ENCODE measurements around the gene RGS14.
"Not testable (repeated sequence)": the region's sequence is repeated elsewhere in the genome, so short reads cannot be mapped to it uniquely, and the experiment has no call there.

RGS14 gene

DNA sequence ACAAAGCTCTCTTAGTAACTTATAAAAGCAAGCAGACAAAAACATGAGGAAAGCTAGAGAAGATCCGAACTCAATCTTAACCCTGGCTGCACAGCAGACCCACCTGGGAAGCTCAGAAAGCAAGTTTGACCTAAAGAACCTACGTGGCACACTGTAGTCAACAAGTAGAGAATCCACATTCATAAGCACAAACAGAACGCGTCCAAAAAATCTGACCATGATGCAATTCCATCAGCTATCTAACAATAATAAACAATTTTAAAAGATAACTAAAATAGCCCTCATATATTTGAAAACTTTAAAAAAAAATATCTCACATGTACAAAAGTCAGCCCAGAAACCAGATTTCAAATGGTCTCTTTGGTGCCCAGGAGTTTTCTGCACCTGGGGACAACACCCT, 10.9 kb upstream of the RGS14 start:
- DNase-seq (ENCODE audit: low spot score), result no peak

DNA sequence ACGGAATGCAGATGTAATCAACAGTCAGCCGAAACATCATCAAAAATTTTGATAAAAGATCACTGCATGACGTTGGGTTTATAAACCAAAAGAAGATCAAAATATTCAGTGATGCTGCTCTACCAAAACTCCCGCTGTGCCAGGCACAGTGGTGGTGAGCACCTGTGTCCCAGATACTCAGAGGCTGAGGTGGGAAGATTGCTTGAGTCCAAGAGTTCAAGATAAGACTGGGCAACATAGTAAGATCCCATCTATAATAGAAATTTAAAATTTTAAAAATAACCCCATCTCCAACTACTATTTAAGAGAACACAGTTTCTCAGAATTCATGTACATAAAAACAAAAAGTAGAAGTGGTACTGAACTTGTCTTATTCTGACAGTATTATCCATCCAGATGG, 10.0 kb upstream of the RGS14 start:
- no peak for DNase-seq (ENCODE audit: low spot score)

DNA sequence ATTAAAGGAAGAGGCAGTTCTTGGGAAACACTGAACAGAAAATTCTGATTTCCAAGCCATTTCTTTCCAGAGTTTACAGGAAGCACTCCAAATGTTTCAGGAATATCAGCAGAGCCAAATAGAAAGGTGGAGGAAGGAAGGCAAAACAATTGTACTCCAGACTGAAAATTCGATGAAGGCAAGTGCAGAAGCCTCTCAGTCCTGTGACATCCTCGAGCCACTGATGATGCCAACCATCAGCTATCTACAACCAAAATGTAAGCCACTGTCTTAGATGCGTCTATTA, 8.4 kb upstream of the RGS14 start:
- DNase-seq (ENCODE audit: low spot score), result no peak

DNA sequence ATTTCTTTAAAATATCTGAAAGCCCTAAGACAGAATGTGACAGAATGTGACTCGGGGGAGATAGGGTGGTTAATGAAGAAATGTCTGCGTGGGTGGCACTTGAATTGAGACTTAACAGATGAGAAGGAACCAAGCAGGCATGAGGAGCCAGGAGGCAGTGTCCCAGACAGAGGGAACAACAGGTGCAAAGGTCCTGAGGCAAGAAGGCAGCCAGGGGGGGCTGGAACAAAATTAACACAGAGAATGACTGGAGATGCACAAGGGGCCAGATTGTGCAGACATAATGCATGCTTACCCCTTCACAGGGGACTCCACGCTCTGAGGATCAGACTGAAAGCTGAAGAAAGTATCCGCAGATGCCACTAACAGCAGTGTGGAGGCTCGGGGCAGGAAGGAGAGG, 8.0 kb upstream of the RGS14 start:
- no peak for DNase-seq (ENCODE audit: low spot score)

DNA sequence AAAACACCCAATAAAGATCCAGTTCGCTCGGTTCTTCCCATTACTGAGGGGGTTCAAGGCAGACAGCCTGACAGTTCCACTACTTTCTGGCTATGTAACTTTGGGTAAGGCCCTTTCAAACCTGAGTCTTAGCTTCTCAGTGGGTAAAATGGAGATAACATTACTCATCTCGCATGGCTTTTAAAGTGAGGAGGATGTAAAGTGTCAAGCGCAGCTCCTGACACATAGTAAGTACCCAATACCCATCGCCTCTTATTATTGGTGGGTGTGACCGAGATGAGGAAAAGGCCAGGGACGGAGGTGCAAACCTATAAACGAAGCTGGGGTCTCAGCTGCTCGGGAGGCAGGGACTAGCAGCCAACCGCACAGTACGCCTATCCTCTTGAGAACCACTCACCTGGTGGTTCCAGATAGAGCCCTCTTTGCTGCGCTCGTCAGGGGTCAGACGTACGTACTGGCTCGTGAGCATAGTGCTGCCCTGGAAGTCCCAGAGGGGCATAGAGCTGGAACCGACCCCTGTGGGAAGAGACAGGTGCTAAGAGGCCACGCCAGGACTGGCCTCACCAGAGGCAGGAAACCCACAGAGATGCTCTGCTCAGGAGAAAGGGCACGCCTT, 6.8 kb upstream of the RGS14 start:
- DNase-seq (ENCODE audit: low spot score), result no peak

DNA sequence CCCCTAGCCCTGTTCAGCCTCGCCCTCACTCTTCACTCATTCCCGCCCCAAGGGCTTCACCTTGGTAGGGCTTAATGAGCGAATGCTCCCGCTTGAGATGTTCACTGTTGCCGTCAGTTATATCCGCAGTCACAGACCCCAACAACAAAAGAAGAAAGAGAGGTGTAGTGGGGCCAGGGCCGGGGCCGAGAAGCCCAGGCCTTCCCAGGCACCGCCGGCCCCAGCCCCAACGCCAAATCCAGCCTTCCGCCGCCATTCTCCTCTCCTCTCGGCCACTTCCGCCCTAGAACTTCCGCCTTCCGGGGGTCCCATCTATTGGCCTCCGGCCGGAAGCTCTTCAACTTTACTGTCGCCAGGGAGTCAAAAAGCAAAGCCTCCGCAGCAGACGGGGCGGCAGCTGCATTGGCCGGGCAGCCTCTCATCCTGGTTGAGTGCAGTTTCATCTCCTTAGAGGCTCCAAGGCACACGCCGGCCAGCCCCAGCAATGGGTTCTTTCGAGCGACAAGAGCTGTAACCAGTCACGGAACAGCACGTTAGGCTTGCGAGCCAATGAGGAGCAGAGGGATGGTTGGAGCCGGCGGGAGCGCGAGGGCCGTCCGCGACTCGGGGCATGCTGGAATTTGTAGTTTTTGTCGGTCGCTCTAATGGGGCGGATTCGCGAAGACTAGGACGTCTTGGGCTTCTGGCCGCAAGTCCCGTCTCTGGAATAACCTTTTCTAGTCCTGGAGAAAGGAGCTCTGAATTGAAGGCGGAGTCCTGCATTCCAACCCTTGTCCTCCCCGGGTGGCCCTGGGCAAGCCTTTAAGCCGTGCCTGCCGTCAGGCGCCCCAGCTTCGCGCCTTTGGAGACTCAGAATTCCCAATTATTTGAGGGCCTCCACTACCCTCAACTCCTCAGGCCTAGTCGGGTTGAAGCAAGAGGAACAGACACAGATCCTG, 6.1 kb upstream of the RGS14 start, which contains the start of gene LMAN2:
LMAN2 (minus strand) TSS at position 277 of the 938 bp plus-strand sequence; CDS start at position 256, 21 bp downstream.
- peak; percentile 89 for DNase-seq (ENCODE audit: low spot score)

DNA sequence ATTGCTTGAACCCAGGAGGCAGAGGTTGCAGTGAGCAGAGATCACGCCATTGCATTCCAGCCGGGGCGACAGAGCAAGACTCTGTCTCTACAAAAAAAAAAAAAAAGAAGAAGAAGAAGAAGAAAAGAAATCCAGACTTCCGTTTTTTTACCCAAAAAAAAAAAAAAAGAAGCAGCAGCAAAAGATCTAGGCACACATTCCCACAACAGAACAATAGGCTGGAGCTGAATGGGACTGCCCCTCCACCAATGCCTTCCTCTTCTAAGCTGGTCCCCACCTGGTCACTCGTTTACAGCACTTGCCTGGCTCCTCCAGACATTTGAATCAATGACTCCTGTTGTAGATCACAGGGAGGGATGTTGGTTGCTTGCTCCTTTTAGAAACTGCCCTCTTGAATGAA, 4.6 kb upstream of the RGS14 start:
- no peak for DNase-seq (ENCODE audit: low spot score)

DNA sequence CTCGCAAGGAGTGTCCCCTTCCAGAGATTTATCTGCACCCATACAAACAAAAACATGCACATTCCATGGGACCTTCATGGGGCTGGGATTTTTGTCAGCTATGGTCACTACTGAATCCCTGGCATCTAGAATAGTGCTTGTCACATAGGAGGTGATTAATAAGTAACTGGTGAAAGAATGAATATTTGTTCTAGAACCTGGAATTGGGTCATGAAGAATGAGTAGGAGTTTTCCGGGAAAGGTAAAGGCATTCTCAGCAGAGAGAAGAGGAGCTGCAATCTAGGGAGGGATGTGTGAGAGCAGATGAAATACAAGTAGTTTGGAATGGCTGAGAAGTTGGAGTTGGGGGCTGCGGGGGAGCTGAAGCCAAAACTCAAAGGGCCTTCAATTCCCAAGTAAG, 3.5 kb upstream of the RGS14 start:
- DNase-seq (ENCODE audit: low spot score), result no peak

DNA sequence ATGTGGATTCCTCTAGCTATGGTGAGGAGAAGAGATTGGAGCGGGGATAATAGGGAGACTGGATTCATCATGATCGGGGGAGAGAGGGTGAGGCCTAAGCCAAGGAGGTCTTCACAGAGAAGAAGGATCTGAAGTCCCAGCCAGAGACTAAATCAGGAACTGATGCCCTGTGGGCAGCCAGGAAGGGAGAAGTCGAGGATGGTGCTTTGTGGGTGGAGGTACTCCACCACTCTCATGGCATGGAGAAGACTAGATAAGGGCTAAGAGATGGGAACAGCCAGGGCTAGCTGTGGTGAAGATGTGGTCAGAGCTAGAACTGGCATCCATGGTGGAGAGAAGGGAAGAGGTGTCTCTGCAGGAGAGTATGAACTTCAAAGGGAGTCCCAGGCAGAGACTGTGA, 3.0 kb upstream of the RGS14 start:
- no peak for DNase-seq (ENCODE audit: low spot score)

DNA sequence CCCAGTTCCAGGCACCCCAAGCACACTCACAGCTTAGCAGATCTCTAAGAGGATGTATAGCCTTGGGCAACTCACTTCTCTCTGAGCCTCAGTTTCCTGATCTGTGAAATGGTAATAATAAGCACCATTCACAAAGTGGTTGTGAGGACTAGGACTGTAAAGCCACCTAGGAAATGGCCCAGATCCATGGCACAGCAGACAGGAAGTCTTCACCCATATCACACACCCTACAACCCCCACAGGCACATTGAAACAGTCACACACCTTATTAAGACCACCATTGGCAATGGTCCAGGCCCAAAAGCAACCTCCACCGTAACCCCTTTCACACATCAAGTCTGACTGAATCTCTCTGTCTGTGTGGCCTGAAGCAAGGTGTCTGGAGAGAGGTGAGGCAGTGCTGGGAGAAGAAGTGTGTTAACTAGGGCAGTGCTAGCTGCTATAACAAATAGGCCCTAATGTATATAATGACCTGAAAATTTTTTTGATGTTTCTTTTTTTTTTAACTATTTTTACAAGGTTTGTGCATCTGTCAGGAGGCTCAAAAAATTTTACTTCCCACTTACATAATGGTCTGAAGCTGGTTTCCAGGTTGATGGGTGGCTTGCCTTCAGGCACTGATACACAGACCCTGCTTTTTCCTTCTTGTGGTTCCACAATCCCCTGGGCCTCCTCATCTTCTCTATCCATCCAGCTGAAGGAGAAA, 2.4 kb upstream of the RGS14 start:
- DNase-seq (ENCODE audit: low spot score), result no peak

DNA sequence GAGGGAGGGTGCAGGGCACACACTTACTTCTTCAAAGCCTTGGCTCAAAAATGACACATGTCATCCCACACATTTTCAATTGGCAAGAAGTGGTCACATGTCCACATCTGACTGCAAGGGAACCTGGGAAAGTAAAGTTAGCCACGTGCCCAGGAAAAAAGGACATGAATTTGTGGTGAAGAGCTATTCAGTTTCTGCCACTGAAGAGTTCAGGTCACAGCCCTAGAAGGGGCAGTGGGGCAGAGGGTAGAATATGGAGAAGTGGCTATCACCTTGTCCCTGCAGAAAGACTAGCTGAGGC, 1.9 kb upstream of the RGS14 start:
- no peak for DNase-seq (ENCODE audit: low spot score)

DNA sequence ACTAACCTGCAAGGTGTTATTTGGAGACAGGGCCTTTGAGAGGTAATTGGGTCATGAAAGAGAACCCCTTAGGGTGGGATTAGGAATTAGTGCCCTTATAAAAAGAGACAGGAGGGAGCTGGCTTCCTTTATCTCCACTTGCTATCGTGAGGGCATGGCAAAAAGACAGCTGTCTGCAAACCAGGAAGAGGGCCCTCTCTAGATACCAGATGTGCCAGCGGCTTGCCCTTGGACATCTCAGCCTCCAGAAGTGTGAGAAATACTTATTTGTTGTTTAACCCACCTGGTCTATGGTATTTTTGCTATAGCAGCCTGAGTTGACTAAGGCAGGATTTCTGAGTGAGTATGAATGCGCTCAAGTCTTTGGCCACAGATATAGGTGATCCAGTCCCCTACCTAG, 978 bp upstream of the RGS14 start:
- DNase-seq (ENCODE audit: low spot score), result no peak

DNA sequence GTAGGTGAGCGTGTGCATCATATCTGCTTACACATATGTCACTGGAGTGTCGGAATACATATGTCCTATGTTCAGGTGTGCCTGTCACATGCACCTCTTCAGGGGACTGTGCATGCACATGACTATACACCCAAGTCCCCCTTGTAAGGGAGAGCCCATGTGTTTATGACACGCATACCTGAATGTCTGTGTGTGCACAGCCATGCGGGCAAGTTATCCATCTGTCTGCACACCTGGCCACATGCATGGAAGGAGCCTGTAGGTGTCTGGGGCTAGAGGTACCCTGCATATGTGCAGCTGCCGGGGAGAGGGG, 622 bp upstream of the RGS14 start:
- DNase-seq (ENCODE audit: low spot score), result no peak

DNA sequence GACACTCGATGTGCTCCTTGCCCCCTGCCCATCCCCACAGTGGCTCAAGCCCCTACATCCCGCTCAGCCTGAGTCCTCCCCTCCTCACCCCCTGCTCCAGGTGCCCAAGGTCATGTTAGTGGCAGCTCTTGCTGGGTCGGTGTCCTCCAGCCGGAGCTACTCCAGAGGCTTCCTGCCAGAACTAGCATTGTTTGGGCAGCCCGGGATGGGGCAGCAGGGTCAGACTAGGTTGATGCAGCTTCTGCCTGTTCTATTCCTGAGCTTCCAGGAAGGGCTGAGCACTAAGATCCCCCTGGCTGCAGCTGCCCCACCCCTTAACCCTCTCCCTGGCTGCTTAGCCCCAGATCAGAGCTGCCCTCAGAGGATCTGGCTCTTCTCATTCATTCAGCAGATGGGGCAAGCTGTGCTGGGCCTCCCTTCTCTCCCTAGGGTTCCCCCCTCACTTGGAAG, 671 bp downstream of the RGS14 start:
- no peak for DNase-seq (ENCODE audit: low spot score)

DNA sequence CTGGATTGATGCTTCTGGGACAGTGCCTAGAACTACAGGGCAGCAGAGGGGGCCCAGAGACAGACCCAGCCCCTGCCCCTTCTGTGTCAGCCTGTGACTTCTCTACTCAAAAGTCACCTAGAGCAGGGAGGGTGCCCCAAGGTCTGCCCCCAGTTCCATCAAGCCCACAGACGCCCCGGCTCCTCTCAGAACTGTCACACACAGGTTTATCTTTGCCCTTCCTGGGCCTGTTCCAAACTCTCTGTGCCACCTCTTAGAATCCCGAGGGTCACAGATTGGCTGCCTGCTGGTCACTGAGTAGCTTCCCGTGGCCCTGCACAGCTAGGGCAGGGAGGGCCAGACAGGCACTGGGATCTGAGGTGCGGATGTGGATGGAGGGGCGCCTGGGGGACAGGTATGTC, 1.7 kb downstream of the RGS14 start:
- DNase-seq (ENCODE audit: low spot score), result no peak

DNA sequence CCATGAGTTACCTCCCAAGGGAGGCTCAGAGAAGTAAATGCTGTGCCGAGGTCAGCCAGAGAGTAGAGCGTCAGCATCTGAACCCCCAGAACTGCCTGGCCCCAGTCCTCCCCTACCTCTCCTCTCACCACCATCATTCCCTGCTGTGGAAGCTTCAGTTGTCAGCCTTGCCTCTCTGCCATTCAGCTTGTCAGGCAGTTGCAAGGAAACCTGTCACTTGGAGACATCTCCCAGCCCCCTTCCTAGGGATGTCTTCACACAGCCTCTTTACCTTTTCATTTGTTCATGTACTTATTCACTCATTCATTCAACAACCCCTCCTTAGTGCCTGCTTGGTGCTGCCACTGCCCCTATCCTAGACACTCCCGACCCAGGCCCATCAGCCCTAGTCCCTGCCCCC, 2.1 kb downstream of the RGS14 start:
- DNase-seq (ENCODE audit: low spot score), result no peak

DNA sequence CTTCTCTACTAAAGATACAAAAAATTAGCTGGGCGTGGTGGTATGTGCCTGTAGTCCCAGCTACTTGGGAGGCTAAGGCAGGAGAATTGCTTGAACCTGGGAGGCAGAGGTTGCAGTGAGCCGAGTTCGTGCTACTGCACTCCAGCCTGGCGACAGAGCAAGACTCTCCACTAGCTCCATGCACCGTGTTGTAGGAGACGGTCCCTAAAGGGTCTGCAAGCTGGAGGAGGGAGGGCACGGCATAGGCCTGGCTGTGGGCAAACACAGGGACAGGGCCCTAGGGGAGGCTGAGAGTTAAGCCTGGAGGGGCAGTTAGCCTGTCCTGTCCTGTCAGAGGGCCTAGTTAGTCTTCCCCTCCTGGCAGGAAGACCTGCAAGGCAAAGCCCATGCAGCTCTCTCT, 3.0 kb downstream of the RGS14 start:
- DNase-seq (ENCODE audit: low spot score), result not testable (repeated sequence)

DNA sequence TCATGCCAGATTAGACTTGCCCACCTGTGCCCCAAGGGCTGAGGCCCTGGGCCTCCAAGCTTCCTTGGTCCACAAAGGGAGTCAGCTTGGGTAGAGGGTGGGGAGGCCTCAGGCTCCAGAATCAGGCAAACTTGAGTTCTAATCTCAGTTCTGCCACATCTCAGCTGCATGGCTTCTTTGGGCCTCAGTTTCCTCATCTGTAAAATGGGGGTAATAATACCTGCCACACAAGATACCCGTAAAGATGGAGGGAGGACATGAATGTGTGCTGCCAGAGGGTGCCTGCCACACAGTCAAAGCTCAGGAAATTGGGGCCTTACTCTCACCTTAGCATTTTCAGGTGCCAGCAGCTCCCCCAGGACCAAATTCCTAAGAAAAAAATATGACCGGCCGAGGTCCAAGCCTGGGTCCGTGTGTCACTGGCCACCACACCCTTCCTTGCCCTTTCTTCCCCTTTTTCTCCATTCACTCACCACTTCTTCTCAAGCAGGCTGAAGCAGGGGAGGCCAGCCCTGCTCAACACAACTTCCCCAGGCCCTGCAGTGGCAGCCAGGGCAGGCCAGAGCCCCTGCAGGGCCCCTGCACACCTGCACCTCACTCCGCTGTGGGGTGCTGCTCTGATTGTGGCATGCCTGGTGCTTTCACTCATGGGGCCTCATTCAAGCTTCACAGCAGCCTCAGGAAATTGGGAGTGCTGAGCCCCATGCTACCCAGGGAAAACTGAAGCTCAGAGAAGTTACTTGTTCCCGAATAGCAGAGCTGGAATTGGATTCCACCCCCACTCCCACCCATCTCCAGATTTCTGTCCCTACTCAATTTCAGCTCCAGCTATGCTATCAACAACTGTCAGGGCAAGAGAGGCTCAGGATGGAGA, 3.9 kb downstream of the RGS14 start:
- no peak for DNase-seq (ENCODE audit: low spot score)

DNA sequence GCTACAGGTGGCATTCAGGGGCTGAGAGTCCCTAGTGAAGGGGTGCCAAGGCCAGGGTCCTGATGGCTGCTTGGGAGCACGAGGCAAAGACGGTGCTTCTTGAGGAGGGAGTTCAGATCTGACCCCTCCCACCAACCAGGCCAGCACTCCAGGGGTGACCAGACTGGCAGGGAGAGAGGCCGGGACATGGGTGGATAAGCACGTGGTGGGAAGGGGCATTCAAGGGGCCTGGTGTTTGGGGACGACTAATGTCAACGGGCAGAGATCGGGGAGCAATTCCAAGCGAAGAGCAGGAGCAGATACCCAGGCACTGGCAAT, 4.5 kb downstream of the RGS14 start:
- no peak for DNase-seq (ENCODE audit: low spot score)

DNA sequence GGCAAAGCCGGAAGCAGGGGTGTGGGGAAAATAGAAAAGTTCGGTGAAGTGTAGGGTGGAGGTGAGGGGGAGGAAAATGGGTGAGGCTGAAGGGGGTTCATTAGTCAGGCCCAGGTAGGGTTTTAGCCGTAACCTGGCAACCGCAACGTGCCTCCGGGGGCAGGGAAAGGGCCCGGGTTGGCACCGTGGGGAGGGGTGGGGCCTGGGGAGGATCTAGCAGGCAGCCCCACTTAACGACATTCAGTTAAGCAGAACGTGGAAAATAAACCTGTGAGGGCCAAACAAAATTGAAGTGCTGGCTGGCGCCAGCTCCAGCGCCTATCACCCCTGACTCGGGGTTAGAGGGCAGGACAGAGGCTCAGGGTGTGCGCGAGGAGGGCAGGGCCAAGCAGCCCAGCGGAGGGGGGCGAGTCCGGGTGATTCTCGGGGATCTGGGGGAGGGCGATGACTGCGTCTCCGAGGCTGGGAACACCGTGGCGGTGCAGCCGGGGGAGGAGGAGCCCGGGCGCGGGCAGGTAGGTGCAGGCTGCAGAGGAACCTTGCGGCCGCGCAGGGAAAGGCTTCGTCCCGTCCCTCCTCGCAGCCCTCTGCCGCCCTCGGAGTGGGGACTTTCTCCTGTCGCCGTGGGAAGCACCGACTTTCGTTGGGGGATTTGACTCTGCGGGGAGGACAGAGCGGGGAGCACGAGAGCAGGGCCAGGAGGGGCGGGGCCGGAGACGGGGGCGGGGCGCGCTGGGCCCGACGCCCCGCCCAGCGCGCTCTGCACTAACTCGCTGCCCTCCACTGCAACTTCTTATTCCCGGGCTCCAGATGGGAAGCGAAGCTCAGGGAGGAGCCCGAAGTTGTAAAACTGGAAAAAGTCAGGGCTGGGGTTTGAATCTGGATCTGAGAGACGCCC, 5.1 kb downstream of the RGS14 start:
- no peak for DNase-seq (ENCODE audit: low spot score)

DNA sequence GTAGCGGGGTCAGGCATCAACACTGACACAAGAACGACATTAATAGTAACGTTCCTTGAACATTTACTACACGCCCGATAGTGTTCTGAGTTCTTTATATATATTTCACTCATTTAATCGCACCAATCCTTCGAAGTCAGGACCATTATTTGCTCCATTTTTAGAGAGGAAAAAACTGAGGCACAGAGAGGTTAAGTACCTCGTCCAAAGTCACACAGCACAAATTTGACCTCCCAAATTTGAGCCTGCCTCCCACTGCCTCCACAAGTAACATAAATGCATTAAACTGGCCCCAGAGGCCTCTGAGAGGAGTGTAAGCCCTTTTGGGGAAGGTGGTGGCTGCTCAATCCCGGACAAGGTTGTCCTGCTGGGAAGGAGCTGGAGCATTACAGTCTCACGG, 5.8 kb downstream of the RGS14 start:
- DNase-seq (ENCODE audit: low spot score), result no peak
